ENCODE results near the gene CARD6.
"Not testable (repeated sequence)": the region's sequence is repeated elsewhere in the genome, so short reads cannot be mapped to it uniquely, and the experiment has no call there.

The CARD6 gene

GRCh38 chr5:40841068-40841805, at the start of gene CARD6:
Gene CARD6, plus strand, starts transcription at chr5:40841367. Its CDS starts 16 bp downstream, at chr5:40841383.
- no peak for TF ChIP-seq CTCF (IDR thresholded peaks at IDR 0.05; ENCODE audit: insufficient read depth, low read depth, low read length, missing control alignments)
- DNase-seq (ENCODE audit: low read depth) = peak; percentile 54
- H3K4me3 ChIP-seq (ENCODE audit: low read depth, low read length) = peak within 1 kb of the TSS; percentile 75

- no peak for DNase-seq (ENCODE audit: low read depth)
Observed at GRCh38 chr5:40791715-40792139, 49.4 kb upstream of the CARD6 start.

GRCh38 chr5:40792691-40793090, 48.5 kb upstream of the CARD6 start:
- not testable (repeated sequence) for H3K4me3 ChIP-seq (ENCODE audit: low read depth, low read length); DNase-seq (ENCODE audit: low read depth)

More at GRCh38 chr5:40791715-40792139, 49.4 kb upstream of the CARD6 start:
- no peak overlapping the region for H3K4me3 ChIP-seq (ENCODE audit: low read depth, low read length)
- no peak for TF ChIP-seq CTCF (IDR thresholded peaks at IDR 0.05; ENCODE audit: insufficient read depth, low read depth, low read length, missing control alignments)

GRCh38 chr5:40794340-40794739, 46.8 kb upstream of the CARD6 start:
- not testable (repeated sequence) for DNase-seq (ENCODE audit: low read depth); H3K4me3 ChIP-seq (ENCODE audit: low read depth, low read length)

- not testable (repeated sequence) for H3K4me3 ChIP-seq (ENCODE audit: low read depth, low read length); DNase-seq (ENCODE audit: low read depth)
Observed at GRCh38 chr5:40794877-40795276, 46.3 kb upstream of the CARD6 start.

GRCh38 chr5:40796487-40796889, 44.7 kb upstream of the CARD6 start:
- no peak for TF ChIP-seq CTCF (IDR thresholded peaks at IDR 0.05; ENCODE audit: insufficient read depth, low read depth, low read length, missing control alignments)
- DNase-seq (ENCODE audit: low read depth) = no peak
- H3K4me3 ChIP-seq (ENCODE audit: low read depth, low read length) = peak overlapping the region; percentile 63

GRCh38 chr5:40797273-40798011, 43.7 kb upstream of the CARD6 start:
- no peak for TF ChIP-seq CTCF (IDR thresholded peaks at IDR 0.05; ENCODE audit: insufficient read depth, low read depth, low read length, missing control alignments)
- H3K4me3 ChIP-seq (ENCODE audit: low read depth, low read length) = peak overlapping the region; percentile 63
- peak; percentile 84 for DNase-seq (ENCODE audit: low read depth)

GRCh38 chr5:40798012-40798800, 43.0 kb upstream of the CARD6 start, which contains the start of gene PRKAA1:
Gene PRKAA1, minus strand, starts transcription at chr5:40798374. Its CDS starts 185 bp downstream, at chr5:40798189.
- H3K4me3 ChIP-seq (ENCODE audit: low read depth, low read length) = peak within 1 kb of the TSS; percentile 80
- peak; percentile 71 for TF ChIP-seq CTCF (IDR thresholded peaks at IDR 0.05; ENCODE audit: insufficient read depth, low read depth, low read length, missing control alignments)
- peak; percentile 93 for DNase-seq (ENCODE audit: low read depth)
